Measurements from ENCODE around the gene EPHB6. TPM values are rescaled to one million over a fixed set of nuclear protein-coding genes. Genes with fewer than 3 reads are reported as not detected.

Gene EPHB6
- total RNA-seq, 1 experiment from 2014 or later = 12.6 TPM

DNA sequence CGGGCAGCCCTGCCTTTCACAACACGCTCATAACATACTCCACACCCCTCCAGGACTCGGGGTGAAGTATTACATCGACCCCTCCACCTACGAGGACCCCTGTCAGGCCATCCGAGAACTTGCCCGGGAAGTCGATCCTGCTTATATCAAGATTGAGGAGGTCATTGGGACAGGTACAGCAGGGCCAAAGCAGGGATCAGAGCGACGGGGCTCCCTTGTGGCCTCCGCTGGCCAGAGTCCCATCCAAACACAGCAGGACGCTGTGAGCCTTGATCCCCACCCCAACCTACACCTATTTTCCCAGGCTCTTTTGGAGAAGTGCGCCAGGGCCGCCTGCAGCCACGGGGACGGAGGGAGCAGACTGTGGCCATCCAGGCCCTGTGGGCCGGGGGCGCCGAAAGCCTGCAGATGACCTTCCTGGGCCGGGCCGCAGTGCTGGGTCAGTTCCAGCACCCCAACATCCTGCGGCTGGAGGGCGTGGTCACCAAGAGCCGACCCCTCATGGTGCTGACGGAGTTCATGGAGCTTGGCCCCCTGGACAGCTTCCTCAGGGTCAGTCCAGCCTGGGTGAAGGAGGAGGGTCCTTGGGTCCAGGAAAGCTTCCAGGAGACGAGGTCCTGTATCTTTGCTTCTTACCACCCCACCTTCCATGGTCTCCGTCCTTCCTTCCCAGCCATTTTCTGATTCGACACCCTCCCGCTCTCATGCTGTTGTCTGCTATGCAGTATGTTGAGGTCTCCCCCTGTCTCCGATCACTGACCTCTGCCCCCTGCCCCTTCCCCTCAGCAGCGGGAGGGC is 13.5 kb downstream of the EPHB6 start (continued):
- no peak for TF ChIP-seq ZBTB33 (IDR thresholded peaks at IDR 0.05; ENCODE audit: extremely low read depth, insufficient replicate concordance, low read length)
- TF ChIP-seq JUND (IDR thresholded peaks at IDR 0.05) = no peak
- TF ChIP-seq ZFX (IDR thresholded peaks at IDR 0.05) = no peak
- no peak for TF ChIP-seq ATF3 (IDR thresholded peaks at IDR 0.05)
- TF ChIP-seq CEBPB (IDR thresholded peaks at IDR 0.05; ENCODE audit: low read depth) = no peak
- TF ChIP-seq SRF (IDR thresholded peaks at IDR 0.05; ENCODE audit: low read depth) = no peak

DNA sequence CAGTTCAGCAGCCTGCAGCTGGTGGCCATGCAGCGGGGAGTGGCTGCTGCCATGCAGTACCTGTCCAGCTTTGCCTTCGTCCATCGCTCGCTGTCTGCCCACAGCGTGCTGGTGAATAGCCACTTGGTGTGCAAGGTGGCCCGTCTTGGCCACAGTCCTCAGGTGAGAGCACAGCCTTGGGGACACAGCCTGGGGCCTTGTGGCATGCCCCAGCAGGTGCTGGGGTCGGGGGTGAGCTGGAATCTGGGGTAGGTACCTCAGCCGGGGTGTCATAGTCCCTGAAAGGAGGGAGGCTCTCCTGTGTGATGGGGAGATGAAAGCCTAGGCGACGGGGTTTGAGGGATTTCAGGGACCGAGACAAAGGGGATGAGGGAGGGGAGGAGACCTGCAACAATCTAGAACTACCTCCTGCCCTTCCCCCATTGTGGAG is 14.1 kb downstream of the EPHB6 start:
- Histone ChIP-seq H3K9ac (ENCODE audit: low read length) (no peak overlapping the region), H3K9me2 (ENCODE audit: insufficient read depth) (no peaks in the 10 kb centered on the region), H3K4me1 (ENCODE audit: control insufficient read depth in 1 of 2, insufficient read depth in 2 of 2, low read length in 2 of 2) (no peaks in the 10 kb centered on the region), H3K79me2 (ENCODE audit: insufficient read depth, low read length) (no peaks in the 10 kb centered on the region), H3K36me3 (ENCODE audit: control insufficient read depth in 1 of 2, insufficient read depth in 2 of 2, low read length in 2 of 2) (no peaks in the 10 kb centered on the region), H3K9me3 (ENCODE audit: control insufficient read depth in 1 of 2, insufficient read depth in 1 of 2, low read depth in 1 of 2, low read length in 2 of 2) (no peaks in the 10 kb centered on the region), H3K4me2 (ENCODE audit: low read length) (no peak overlapping the region), H3K4me3 (replicated peaks in 1 of 2; ENCODE audit: low read depth in 1 of 2, low read length in 2 of 2) (no peak overlapping the region), H4K20me1 (ENCODE audit: insufficient read depth) (no peaks in the 10 kb centered on the region), H3K27ac (ENCODE audit: low read depth, low read length) (no peak overlapping the region), H3K27me3 (ENCODE audit: insufficient read depth, low read length) (no peaks in the 10 kb centered on the region), H2AFZ (ENCODE audit: low read depth, low read length, poor library complexity, severe bottlenecking) (no peak overlapping the region)
- no peak for ATAC-seq
- CTCF ChIA-PET = no interaction called here
- no peak for DNase-seq (ENCODE audit: low read depth, low spot score)
- RAD21 ChIA-PET (ENCODE audit: low non-redundant PET in 1 of 2, low total read pairs in 2 of 2, uncharacterized antibody in 2 of 2, unreplicated experiment in 2 of 2) = no interaction called here
- POLR2A ChIA-PET = no interaction called here
- intact Hi-C loops (cut with micrococcal nuclease) = no loop called here
- BruUV-seq (replicated peaks) = no TSS peak
- TF ChIP-seq ELF1 (IDR thresholded peaks at IDR 0.05; ENCODE audit: borderline replicate concordance, low read depth) (no peak), POLR2A (IDR thresholded peaks at IDR 0.05; ENCODE audit: borderline replicate concordance, extremely low read depth, insufficient read depth, insufficient read length) (no peak), FOSL1 (IDR thresholded peaks at IDR 0.05; ENCODE audit: low read depth) (no peak), ZNF274 (IDR thresholded peaks at IDR 0.05; ENCODE audit: low read depth, low read length) (no peak), CTCF (IDR thresholded peaks at IDR 0.05 in 2 of 3, conservative IDR thresholded peaks at IDR 0.05 in 1 of 3; ENCODE audit: borderline replicate concordance in 1 of 3, insufficient read depth in 1 of 3, low read depth in 2 of 3, low read length in 2 of 3) (no peak), CBX3 (IDR thresholded peaks at IDR 0.05; ENCODE audit: low read depth) (no peak), RAD21 (IDR thresholded peaks at IDR 0.05; ENCODE audit: low read depth) (no peak), EZH2phosphoT487 (IDR thresholded peaks at IDR 0.05; ENCODE audit: borderline replicate concordance) (no peak), YY1 (IDR thresholded peaks at IDR 0.05; ENCODE audit: extremely low read depth, insufficient replicate concordance, low read depth, low read length) (no peak), SIN3A (IDR thresholded peaks at IDR 0.05; ENCODE audit: low read depth) (no peak), EZH2 (IDR thresholded peaks at IDR 0.05) (no peak), MAX (IDR thresholded peaks at IDR 0.05) (no peak), POLR2AphosphoS5 (IDR thresholded peaks at IDR 0.05; ENCODE audit: low read depth, low read length) (no peak)
